GM12875 (cell line): ENCODE results near the gene NAA10.

Experiments
- H3K4me3 ChIP-seq: one replicate; pipeline ENCODE4 v1.5.1; 2011; ENCODE audit warnings: low read depth, low read length, control low read depth
- TF ChIP-seq, protein P1 (sequence below): IDR thresholded peaks from 2 replicates; pipeline ENCODE4 v1.5.1; 2011; ENCODE audit warnings: low read depth, mild to moderate bottlenecking, control low read depth, inconsistent platforms, low read length, moderate library complexity, borderline replicate concordance; ENCODE audit not compliant: insufficient read depth

NAA10 gene

DNA sequence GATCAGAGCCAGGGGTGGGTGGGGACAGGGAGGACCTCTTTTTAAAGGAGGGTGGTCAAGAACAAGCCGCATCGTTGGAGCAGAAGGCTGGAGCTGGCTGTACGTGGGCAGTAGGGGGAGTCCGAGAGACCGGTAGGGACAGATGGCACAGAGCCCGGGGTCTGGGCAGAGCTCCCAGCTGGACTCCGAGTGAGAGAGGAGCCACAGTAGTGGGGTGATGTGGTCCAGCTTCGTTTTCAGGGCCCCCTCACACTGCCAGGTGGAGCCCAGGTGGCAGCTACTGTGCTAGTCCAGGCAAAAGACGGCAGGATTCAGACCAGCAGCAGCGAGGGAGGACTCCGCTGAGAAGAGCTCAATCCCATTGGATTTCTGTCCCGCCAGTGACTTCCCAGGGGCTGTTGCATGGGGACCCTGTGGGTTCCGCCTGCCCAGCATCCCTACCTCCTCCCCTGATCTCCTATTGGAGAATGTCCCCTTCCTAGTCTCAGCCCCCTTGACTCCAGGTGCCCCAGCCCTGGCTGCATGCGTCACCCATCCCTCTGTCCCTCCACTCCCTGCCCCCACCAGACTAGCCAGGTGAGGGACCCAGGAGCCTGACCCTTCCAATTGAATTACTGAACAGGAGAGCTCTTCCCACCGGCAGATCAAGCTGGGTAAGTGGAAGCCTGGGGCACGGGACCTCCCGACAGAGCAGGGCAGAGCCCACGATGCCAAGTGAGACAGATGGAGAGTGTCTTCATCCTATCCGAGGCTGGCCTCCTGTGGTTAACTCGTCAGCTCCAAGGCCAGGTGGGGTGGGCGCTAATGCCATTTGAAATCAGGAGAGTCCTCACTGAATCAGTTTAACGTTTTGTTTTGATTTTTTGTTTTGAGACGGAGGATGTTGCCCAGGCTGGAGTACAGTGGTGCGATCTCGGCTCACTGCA, 11.6 kb downstream of the NAA10 start:
- TF ChIP-seq, protein P1, sequence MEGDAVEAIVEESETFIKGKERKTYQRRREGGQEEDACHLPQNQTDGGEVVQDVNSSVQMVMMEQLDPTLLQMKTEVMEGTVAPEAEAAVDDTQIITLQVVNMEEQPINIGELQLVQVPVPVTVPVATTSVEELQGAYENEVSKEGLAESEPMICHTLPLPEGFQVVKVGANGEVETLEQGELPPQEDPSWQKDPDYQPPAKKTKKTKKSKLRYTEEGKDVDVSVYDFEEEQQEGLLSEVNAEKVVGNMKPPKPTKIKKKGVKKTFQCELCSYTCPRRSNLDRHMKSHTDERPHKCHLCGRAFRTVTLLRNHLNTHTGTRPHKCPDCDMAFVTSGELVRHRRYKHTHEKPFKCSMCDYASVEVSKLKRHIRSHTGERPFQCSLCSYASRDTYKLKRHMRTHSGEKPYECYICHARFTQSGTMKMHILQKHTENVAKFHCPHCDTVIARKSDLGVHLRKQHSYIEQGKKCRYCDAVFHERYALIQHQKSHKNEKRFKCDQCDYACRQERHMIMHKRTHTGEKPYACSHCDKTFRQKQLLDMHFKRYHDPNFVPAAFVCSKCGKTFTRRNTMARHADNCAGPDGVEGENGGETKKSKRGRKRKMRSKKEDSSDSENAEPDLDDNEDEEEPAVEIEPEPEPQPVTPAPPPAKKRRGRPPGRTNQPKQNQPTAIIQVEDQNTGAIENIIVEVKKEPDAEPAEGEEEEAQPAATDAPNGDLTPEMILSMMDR, result peak; percentile 56; the same call in 1 of the 2 replicates
- no peak overlapping the region for H3K4me3 ChIP-seq

DNA sequence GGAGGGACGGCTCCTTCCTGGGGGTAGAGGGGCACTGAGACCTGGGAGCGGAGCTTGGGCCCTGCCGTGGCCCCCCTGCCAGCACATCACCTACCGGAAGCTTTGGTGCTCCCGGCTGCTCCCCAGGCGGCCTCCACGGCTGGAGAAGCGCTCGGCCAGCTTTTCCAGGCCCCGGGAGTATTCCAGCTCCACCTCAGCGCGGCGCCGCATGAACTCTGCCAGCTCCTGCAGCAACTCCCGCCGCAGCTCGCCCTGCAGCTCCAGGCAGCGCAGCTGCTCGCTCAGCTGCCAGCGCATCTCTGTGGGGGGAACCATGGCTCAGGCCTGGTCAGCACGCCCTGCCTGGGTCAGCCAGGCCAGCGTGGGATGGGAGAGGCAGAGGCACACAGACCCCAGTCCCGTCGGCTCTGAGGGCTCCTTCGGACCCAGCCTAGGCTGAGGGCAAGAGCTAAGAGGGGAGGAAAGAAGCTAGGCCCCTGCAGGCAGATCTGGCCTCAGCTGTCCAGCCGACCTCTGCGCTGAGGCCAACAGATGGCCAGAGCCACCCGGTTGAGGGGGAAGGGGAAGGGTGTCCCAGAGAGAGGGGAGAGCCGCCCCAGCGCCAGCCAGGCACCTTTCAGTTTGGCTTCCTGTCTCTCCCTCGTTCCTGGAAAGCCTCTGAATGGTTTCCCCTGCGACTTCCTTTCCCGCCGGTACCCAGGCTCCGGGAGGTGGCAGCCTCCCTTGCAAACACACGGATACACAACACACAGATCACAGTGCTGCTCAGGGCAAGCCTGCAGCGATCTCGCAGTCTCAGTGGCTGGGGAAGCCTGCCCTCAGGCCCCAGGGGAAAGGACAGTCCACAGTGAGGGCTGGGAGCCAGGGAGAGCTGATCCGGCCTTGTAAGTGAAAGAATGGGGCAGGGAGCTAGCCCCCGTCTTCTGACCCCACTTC, 13.1 kb downstream of the NAA10 start:
- no peak overlapping the region for H3K4me3 ChIP-seq
- TF ChIP-seq, protein P1, result no peak

DNA sequence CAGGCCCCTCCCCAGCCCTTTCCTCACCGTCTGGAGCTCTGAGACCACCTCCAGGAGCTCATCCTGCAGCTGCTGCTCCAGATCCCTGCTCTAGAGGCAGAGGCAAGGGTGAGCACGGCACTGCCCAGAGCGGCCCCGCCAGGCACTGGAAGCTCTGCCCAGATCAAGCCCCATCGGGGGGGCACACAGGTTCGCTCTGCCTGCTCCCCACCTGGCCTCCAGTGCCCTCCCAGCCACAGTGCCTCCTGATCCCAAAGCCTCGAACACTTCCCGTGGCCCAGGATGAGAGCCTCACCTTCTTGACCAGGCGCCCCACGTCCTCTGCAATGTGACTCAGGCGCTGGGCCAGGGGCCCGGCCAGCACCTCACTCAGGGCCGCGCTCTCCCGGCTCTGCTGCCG, 13.8 kb downstream of the NAA10 start:
- TF ChIP-seq, protein P1, result no peak
- no peak overlapping the region for H3K4me3 ChIP-seq

DNA sequence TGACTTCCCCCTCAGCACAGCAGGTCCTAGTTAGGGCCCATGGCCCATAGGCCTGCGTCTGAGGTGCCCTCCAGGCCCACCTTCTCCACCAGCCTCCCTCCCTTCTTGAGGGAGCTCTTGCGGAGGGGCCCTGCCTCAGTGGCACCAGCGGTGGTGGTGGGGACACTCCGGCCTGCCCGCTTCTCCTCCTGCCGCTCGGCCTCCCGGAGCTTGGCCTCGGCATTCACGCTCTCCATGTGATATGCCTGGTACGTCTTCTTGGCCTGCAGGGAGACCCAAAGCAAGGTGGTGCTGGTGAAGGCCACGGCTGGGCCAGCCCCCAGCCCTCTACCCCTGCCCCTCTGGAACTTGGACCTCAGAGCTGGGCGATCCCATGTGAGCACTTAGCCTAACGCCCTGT, 14.3 kb downstream of the NAA10 start:
- H3K4me3 ChIP-seq, result no peak overlapping the region
- TF ChIP-seq, protein P1, result no peak

DNA sequence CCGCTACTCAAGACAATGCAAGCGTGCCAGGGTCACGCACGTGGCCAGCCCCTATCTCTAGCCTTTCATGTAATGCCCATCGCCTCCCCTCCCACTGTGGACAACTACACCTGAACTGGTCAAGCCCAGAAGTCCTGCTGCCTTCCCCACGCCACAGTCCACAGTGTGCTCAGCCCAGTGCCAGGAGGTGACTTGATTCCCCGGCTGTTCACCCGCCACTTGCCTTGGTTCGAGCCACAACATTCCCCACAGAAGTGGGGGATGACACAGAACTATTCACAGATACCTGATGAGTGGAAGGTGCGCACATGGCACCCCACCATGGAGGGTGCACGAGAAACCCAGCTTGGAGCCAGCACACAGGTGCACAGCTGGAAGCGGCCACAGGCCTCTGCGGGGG, 15.6 kb downstream of the NAA10 start:
- H3K4me3 ChIP-seq, result no peak overlapping the region
- TF ChIP-seq, protein P1, result no peak

DNA sequence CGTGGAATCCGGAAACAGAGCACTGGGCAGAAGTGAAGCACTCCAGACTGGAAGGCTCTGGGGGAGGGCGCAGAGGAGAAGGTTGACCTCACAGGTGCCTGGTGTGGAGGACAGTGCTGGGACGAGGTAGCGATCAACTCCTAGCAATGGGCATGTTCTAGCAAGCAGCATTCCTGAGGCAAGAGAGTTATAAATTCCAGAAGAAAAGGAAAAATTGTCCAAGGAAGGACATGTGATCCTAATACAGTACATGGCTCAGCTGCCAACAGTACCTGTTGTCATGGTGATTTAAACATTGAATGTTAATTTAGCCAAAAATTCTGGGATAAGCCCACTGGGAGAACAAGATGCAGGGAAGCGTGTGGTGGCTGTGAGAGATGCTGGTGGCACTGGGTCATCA, 17.0 kb downstream of the NAA10 start:
- H3K4me3 ChIP-seq, result no peak overlapping the region
- TF ChIP-seq, protein P1, result no peak
